BJ (cell line): Measurements from ENCODE around the gene RSL1D1. TPM values are rescaled to one million over a fixed set of nuclear protein-coding genes. Genes with fewer than 3 reads are reported as not detected.
"Not testable (repeated sequence)": the region's sequence is repeated elsewhere in the genome, so short reads cannot be mapped to it uniquely, and the experiment has no call there.

Experiments used
- CTCF ChIA-PET: fragments of 350-600 bp; formaldehyde crosslinking; extraction: SDS; loops from one replicate; lab custom pipeline; 2021; ENCODE audit warnings: antibody characterized with exemption, inconsistent platforms; lab: Yijun Ruan, JAX
- POLR2A ChIA-PET: fragments of 300-600 bp; sonication (Branson Sonifier 250); formaldehyde crosslinking; extraction: SDS; loops from one replicate; lab custom pipeline; 2021; ENCODE audit warnings: antibody characterized with exemption; lab: Charles Lee
- DNase-seq: peaks from one replicate; pipeline ENCODE4 v3.0.0-alpha.2; 2011; ENCODE audit warnings: low read depth
- H3K27me3 ChIP-seq: 2 replicates; pipeline ENCODE4 v1.6.0; 2011; ENCODE audit warnings: low read length; ENCODE audit not compliant: control insufficient read depth, insufficient read depth
- H3K36me3 ChIP-seq: 2 replicates; pipeline ENCODE4 v1.5.1; 2011; ENCODE audit warnings: low read length; ENCODE audit not compliant: control insufficient read depth, insufficient read depth
- H3K4me3 ChIP-seq: 2 replicates; pipeline ENCODE4 v1.5.1; 2011; ENCODE audit warnings: low read depth, mild to moderate bottlenecking, control low read depth, low read length
- polyA plus RNA-seq: library from polyadenylated mRNA; depleted of rRNA; stranded (reverse); fragments of >200 nt; gene quantifications from 2 replicates; pipeline ENCODE4 v1.2.3, GENCODE V29; 2011
- TF ChIP-seq, protein P1 (sequence below): IDR thresholded peaks from 2 replicates; pipeline ENCODE4 v1.5.1; 2011; ENCODE audit warnings: low read depth, mild to moderate bottlenecking, control low read depth, inconsistent platforms, low read length, moderate library complexity; ENCODE audit not compliant: insufficient read depth

Gene RSL1D1
- polyA plus RNA-seq, 1 experiment = 36.4 TPM

- H3K36me3 ChIP-seq = peaks cover 13% of the 10 kb centered on the region
- no peak overlapping the region for H3K4me3 ChIP-seq
- TF ChIP-seq, protein P1, sequence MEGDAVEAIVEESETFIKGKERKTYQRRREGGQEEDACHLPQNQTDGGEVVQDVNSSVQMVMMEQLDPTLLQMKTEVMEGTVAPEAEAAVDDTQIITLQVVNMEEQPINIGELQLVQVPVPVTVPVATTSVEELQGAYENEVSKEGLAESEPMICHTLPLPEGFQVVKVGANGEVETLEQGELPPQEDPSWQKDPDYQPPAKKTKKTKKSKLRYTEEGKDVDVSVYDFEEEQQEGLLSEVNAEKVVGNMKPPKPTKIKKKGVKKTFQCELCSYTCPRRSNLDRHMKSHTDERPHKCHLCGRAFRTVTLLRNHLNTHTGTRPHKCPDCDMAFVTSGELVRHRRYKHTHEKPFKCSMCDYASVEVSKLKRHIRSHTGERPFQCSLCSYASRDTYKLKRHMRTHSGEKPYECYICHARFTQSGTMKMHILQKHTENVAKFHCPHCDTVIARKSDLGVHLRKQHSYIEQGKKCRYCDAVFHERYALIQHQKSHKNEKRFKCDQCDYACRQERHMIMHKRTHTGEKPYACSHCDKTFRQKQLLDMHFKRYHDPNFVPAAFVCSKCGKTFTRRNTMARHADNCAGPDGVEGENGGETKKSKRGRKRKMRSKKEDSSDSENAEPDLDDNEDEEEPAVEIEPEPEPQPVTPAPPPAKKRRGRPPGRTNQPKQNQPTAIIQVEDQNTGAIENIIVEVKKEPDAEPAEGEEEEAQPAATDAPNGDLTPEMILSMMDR = no peak
- no peaks in the 10 kb centered on the region for H3K27me3 ChIP-seq
- POLR2A ChIA-PET = no interaction called here
- DNase-seq = no peak
- CTCF ChIA-PET = interaction anchor here (0.5 to 1.8 kb wide), 4 partner anchors 9 to 69 kb away, joined by 3 to 5 read pairs (median 4); partner anchors contain the start of gene ZC3H7A
Observed at GRCh38 chr16:11835891-11836649, 15.3 kb downstream of the RSL1D1 start.

GRCh38 chr16:11835309-11835708 lies 16.0 kb downstream of the RSL1D1 start:
- ChIA-PET CTCF (interaction anchor here (0.9 kb wide), 1 partner anchor 14 kb away, joined by 3 read pairs; no protein-coding TSS in a partner anchor), POLR2A (no interaction called here)
- Histone ChIP-seq H3K36me3 (peaks cover 13% of the 10 kb centered on the region), H3K4me3 (no peak overlapping the region), H3K27me3 (no peaks in the 10 kb centered on the region)
- TF ChIP-seq, protein P1 = no peak
- DNase-seq = no peak

- no peak for DNase-seq
- no peak overlapping the region for H3K4me3 ChIP-seq
- peaks cover 10% of the 10 kb centered on the region for H3K36me3 ChIP-seq
- H3K27me3 ChIP-seq = no peaks in the 10 kb centered on the region
- POLR2A ChIA-PET = no interaction called here
- TF ChIP-seq, protein P1 = no peak
- CTCF ChIA-PET = interaction anchor here (0.7 to 1.0 kb wide), 3 partner anchors 37 to 468 kb away, joined by 3 read pairs; no protein-coding TSS in a partner anchor
Observed at GRCh38 chr16:11833951-11834695, 17.2 kb downstream of the RSL1D1 start.

DNA sequence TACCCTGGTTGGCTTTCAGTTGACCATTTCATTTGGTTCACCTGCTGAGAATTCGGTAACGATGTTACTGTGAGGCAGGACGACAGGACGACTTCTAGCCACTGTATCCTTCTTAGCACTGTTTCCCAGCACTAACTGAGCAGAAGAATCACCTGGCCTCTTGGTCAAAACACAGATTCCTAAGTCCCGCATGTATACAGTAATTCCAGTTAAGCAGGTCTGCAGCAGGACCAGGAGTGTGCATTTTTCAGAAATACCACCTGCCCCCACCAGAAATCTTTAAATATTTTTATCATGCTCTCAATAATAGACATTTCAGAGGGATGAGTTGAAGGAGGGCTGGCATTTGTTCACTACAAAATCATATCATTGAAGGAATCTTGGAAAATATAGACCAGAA lies 22.6 kb downstream of the RSL1D1 start:
- Histone ChIP-seq H3K4me3 (no peak overlapping the region), H3K27me3 (no peaks in the 10 kb centered on the region), H3K36me3 (no peaks in the 10 kb centered on the region)
- TF ChIP-seq, protein P1 = no peak
- no peak for DNase-seq
- ChIA-PET CTCF (no interaction called here), POLR2A (no interaction called here)

GRCh38 chr16:11825520-11826165 lies 25.7 kb downstream of the RSL1D1 start:
- POLR2A ChIA-PET, CTCF ChIA-PET: not testable (repeated sequence)

More at GRCh38 chr16:11825520-11826165, 25.7 kb downstream of the RSL1D1 start:
- DNase-seq, H3K36me3 ChIP-seq, H3K4me3 ChIP-seq, H3K27me3 ChIP-seq: not testable (repeated sequence)
